A204.1 (cell line): ENCODE measurements around the gene SCN1B.

Source experiments
- FAIRE-seq: peaks from 2 replicates; lab custom pipeline; 2012; peaks lifted over from hg19 to GRCh38; lab: Jason Lieb, UNC

Gene SCN1B

DNA sequence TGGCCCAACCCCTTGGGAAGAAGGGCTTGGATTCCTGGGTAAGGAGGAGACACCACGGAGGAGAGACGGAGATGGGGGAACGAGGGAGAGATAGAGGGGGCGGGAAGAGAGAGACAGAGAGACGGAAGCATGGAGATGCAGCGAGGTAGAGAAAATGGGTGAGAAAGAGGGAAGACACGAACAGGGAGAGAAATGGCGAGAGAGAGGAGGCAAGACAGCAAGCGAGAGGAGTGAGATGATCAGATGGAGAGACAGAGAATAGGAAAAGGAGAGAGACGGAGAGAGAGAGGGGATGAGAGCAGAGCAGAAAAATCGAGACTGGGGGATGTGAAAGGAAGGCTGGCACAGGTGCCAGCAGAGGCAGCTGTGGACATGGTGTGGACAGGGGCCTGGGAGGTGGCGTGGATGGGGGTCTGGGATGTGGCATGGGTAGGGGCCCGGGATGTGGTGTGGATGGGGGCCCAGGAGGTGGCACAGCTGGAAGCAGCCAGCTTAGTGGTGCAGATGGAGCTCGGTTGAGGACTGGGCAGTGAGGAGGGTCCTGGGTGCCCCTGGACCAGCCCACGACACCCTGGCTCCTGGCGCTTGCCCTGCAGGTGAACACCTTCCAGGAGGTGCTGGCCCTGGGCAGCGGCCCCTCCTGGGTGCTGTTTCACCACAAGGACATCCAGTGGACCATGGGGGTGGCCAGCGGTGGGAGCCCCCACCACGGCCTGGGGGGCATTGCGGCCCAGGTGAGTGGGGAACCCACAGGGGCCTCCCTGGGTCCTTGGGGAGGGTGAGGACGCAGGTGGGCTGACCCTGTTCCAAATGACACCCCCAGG lies 45.1 kb downstream of the SCN1B start:
- FAIRE-seq: no peak

DNA sequence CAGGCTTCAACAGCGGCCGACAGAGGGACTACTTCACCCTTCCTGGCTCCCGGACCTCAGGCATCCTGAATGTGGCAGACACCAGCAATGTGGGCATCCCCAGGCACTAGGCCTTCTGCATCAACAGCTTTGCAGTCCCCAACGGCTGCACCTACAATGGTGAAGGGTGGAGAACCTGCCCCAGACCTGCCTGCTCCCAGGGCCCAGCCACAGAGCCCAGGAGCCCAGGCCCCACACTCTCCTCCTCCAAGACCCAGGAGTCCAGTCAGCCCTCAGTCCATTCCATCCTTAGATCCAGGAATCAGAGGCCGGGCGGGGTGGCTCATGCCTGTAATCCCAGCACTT lies 45.7 kb downstream of the SCN1B start:
- no peak for FAIRE-seq

DNA sequence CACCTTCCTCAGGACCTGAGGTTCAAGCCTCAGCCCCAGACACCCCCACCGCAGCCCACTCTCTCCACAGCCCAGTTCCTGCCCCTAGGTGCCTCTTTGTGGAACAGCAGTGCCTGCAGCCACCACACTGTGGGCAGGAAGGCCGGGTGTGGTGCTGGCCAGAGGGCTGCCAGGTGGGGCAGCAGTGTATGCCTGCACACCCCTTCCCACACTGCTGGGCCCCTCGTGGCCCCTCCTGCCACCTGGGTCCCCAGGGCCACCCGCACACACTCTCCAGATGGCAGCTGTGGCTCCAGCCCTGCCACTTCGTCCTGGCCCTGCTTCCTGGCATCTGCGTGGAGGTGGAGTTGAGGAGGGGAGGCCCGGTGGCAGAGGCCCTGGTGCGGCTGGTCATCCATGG lies 46.4 kb downstream of the SCN1B start:
- no peak for FAIRE-seq

DNA sequence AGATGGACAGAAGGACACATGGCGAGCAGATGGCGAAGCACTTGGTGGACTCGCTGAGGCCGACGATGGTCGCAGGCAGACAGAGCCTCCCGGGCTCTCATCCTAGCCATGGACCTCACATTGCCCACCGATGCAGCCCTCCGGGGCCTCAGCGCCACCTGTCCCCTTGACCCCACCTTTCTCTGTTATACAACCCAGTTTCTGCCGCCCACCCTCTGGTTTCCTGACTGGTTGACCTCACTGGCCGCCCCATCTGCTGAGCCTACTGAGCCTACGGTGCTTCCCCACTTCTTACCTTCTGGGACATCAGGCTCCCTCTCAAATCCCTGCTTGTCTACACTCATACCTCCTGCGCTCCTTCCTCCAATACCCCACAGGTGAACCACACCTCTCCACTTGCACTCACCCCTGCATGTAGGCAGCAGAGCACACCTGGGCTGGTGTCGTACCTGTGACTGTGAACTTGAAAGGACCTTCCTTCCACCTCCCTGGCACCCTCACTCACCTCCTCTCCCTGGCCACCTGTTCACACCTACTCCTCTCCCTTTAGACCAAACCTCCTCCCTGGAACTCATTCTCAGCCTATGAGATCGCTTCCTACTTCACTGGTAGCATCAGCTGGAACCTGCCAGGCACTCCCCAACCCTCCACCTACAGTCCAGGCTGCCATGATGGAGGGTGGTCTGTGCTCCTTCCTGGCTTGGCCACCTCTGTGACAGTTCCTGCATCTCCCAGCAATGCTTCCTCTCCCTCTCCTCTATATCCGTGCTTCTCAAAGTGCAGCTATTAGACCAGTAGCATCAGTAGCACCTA lies 47.3 kb downstream of the SCN1B start:
- no peak for FAIRE-seq

DNA sequence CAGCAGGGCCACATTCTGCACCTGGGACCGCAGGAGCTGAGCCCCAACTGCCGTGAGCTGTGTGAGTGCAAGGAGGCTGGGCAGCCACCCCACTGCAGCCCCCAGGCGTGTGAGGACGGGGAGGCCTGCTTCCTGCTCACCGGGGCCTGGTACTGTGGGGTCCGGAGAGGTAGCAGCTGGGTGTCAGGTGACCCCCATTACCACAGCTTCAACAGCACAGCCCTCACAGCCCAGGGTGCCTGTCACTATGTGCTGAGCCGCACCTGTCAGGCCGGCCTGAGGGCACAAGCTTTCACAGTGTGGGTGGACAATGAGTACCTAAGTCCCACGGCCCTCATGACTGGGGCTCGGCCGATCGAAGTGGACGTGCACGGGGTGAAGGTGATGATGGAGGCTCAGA lies 49.6 kb downstream of the SCN1B start:
- FAIRE-seq: no peak

DNA sequence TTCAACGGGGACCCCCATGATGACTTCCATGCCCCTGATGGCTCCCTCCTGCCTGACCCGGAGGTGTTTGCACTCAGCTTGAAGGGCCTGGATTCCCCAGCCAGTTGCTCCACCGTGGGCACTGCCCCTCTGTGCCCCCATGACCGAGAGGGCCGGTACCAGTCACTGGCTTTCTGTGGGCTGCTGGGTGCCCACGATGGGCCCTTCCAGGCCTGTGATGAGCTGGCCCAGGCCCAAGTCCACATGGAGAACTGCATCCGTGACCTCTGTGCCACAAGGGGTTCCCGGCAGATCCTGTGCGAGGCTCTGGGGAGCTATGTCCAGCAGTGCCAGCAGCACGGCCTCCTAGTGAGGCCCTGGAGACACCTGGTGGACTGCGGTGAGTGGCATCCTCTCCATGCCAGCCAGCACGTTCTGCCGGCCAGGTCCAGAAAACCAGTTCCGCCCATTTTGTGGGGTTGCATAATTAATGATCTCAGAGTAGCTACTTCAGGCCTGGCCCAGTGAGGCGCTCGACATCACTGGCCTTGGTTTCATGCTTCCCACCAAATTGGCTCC lies 50.4 kb downstream of the SCN1B start:
- no peak for FAIRE-seq

DNA sequence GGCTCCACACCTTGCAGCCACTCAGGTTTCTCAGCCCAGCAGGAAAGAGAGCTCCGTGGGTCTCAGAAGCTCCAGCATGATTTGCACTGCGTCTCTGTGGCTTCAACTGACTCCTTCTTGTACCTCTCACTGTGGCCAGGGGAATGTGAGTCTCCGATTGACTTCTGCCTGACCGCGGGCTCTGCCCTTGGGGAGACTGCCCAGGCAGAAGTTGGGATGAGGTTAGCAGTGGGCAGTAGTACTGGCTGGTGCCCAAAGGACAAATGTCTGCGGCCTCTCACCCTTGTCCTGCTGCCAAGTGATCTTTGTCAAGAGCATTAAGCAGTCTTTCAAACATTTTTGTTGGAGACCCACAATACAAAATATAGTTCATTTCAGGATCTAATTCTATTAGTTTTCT lies 50.9 kb downstream of the SCN1B start:
- no peak for FAIRE-seq

DNA sequence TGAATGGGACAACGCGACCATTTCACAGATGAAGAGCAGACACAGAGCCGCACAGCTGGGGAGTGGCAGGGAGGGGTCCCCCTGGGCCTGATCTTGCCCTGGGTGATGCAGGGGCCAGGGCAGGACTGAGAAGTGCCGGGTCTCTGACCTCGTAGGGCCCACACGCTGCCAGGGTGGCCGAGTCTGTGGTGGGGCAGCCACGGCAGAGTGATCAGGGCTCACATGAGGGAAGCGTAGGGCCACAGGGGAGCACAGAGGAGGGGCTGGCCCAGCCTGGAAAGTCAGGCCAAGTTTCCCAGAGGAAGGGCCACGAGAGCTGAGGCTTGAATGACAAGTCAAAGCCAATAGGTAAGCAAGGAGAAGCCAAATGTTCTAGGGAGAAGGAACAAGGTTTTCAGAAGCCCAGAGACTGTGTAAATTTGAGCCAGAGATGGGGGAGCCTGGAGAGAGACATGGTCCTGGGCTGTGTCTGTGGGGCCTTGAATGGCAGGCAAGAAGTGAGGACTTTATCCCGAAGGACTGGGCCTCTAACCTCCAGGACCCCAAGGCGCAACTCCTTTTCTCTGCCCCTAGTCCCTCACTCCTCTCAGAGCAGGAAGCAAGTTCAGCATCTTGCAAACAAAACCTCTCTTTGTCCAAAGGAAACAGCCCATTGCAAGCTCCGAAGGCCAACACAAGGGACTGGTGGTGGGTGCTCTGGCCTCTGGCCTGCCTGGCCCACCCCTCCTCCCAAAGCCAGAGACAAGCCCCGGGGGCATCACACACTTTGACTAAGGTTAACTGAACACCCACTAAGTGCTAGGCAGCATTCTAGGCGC lies 53.6 kb downstream of the SCN1B start:
- no peak for FAIRE-seq

DNA sequence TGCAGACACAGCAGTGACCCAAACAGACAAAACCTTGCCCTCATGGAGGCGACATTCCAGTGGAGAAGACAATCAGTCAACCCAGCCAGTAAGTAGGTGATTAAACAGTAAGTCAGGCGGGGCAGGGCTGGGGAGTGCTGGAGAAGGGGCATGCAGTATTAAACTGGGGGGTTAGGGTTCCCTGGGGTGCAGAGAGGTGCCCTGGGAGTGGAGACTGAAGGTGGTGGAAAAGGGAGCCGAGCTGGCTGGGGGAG lies 54.2 kb downstream of the SCN1B start:
- no peak for FAIRE-seq

DNA sequence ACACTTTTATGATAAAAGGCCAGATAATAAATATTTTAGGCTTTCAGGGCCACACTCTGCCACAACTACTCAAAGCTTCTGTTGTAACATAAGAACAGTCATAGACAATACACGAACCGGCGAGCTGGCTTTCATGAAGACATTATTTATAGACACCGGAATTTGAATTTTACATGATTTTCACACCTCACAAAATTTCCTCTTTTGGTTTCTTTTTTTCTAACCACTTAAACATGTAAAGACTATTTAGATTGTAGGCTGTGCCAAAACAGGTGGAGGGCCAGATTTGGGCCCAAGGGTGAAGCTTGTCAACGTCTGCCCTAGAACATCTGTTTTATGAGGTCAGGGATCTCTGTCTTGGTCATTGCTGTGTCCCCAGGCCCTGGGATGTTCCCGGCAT lies 55.7 kb downstream of the SCN1B start:
- FAIRE-seq: no peak

DNA sequence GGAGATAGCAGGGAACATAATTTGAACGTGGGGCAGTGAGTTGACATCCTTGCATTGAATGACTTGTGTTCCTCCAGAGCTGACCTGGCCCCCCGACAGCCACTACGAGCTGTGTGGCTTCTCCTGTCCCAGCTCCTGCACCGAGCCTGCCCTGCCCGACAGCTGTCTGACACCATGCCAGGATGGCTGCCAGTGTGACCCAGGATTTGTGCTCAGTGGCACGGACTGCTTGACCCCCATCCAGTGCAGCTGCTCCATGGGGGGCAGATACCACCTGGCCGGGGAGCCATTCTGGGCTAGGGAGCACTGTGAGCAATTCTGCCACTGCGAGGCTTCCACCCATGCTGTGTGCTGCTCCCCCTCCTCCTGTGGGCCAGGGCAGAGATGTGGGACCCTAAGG lies 56.2 kb downstream of the SCN1B start:
- FAIRE-seq: no peak

DNA sequence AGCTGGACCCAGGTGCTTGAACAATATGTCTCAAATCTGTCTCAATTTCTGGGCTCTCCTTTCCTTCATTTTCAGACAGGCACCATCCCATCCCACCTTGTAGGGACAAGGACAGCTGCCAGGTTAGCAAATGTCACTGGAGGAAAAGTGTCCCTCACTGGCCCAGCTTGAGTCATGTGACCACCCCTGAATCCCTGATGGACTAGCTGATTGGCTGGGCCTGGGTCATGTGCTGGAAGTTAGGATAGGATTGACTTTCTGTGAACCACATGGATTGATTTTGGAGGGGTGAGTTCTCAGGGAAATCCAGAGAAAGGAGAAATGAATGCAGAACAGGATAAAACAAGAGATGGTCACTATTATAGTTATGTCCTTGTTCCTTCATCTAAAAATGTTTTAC lies 57.1 kb downstream of the SCN1B start:
- no peak for FAIRE-seq

DNA sequence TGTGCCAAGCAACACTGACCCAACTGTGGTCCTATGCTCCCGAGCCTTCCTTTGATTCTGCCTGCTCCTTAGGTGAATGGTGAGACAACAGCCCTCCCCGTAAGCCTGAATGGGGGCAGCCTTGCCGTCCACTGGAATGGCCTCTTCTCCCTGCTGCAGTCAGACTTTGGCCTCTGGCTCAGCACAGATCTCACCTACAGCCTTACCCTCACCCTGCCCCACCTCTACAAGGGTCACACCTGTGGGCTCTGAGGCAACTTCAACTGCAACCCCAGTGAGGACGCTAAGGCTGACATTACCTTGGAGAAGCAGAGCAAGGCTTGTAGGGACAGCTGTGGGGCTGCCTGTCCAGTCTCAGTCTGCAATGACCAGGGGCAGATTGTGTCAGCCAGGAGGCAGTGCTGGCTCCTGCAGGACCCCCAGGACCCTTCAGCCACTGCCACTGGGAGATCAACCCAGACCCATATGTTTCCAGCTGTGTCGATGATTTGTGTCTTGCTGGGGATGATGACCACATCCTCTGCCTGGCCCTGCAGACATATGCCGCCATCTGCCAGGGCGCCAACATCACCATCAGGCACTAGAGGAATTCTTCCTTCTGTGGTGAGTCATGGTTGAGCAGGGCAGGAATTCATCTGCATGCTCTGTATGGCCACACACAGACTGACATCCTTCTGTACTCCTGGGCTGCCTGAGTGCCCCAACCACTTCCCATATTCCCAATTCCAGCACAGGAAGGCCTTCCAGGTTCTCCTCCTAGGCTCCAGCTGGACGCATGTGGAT lies 58.1 kb downstream of the SCN1B start:
- no peak for FAIRE-seq

DNA sequence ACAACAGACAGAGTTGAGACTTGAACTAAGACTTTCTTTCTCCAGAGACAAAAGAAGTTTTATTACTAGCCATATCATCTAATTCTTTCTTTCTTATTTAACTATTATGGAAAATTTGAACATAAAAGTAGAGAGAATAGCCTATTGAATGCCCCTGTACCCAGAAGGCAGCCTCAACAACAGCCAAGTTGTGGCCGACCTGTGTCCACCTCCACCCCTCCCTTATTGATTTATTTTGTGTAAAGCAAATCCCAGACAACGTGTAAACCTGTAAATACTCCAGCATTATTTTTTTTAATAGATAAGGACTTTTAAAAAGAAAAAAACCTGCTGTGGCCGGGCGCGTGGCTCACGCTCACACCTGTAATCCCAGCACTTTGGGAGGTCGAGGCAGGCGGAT lies 59.3 kb downstream of the SCN1B start:
- FAIRE-seq: no peak
